Smooth muscle cell (in vitro differentiated cells): ENCODE measurements around the gene HECW1. TPM values are rescaled to one million over a fixed set of nuclear protein-coding genes. Genes with fewer than 3 reads are reported as not detected.

Source experiments
- DNase-seq: peaks from one replicate; lab custom pipeline; 2025; ENCODE audit not compliant: unreplicated experiment; lab: John Stamatoyannopoulos, UW
- H2AFZ ChIP-seq: fragments of 200-600 bp; sonication (generic); 2 replicates; pipeline ENCODE4 v1.6.0; 2016; ENCODE audit warnings: antibody characterized with exemption, low read depth, mild to moderate bottlenecking
- H3F3A ChIP-seq: fragments of 200-600 bp; sonication (generic); 2 replicates; pipeline ENCODE4 v1.6.0; 2017; ENCODE audit warnings: antibody characterized with exemption, low read depth
- H3K27ac ChIP-seq: fragments of 200-600 bp; sonication (generic); 2 replicates; pipeline ENCODE4 v1.5.1; 2016; ENCODE audit warnings: low read depth, mild to moderate bottlenecking
- H3K27me3 ChIP-seq: fragments of 200-600 bp; sonication (generic); 2 replicates; pipeline ENCODE4 v1.6.1; 2016; ENCODE audit warnings: low read depth, mild to moderate bottlenecking
- H3K36me3 ChIP-seq: fragments of 200-600 bp; sonication (generic); 2 replicates; pipeline ENCODE4 v1.5.1; 2016; ENCODE audit warnings: low read depth
- H3K4me1 ChIP-seq: fragments of 200-600 bp; sonication (generic); 2 replicates; pipeline ENCODE4 v1.5.1; 2016; ENCODE audit warnings: low read depth
- H3K4me2 ChIP-seq: fragments of 200-600 bp; sonication (generic); 2 replicates; pipeline ENCODE4 v1.6.0; 2016; ENCODE audit warnings: mild to moderate bottlenecking
- H3K4me3 ChIP-seq: fragments of 200-600 bp; sonication (generic); 2 replicates; pipeline ENCODE4 v1.5.1; 2016; ENCODE audit warnings: mild to moderate bottlenecking
- H3K79me2 ChIP-seq: fragments of 200-600 bp; sonication (generic); 2 replicates; pipeline ENCODE4 v1.6.0; 2016; ENCODE audit warnings: low read depth, mild to moderate bottlenecking
- H3K9ac ChIP-seq: fragments of 200-600 bp; sonication (generic); 2 replicates; pipeline ENCODE4 v1.6.0; 2016; ENCODE audit warnings: low read depth
- H3K9me3 ChIP-seq: fragments of 200-600 bp; sonication (generic); replicated peaks from 2 replicates; pipeline ENCODE4 v1.5.1; 2016; ENCODE audit warnings: low read depth
- H4K20me1 ChIP-seq: fragments of 200-600 bp; sonication (generic); 2 replicates; pipeline ENCODE4 v1.6.0; 2016; ENCODE audit warnings: low read depth
- WGBS: methylation state at CpG from one replicate; pipeline ENCODE4 v1.1.7; 2016; ENCODE audit warnings: low lambda C conversion rate; 5-methylcytosine and 5-hydroxymethylcytosine counted together
- polyA plus RNA-seq: library from polyadenylated mRNA; unstranded; fragments of >200 nt; fragmentation: Nextera tagmentation; extraction: Ambion mirVana; gene quantifications from 2 replicates; pipeline ENCODE4 v1.2.1, GENCODE V29; 2016
- total RNA-seq: library from RNA; depleted of rRNA; stranded (reverse); fragments of >200 nt; gene quantifications from 2 replicates; pipeline ENCODE4 v1.2.3, GENCODE V29; 2014
- TF ChIP-seq, protein P1 (sequence below): fragments of 200-600 bp; sonication (generic); IDR thresholded peaks from 2 replicates; pipeline ENCODE4 v1.5.1; 2017; ENCODE audit warnings: borderline replicate concordance, mild to moderate bottlenecking, antibody characterized with exemption; ENCODE audit not compliant: insufficient read depth, poor library complexity, severe bottlenecking

HECW1 gene
- total and polyA plus RNA-seq, 2 experiments from 2014 or later: 0.09 to 0.49 TPM

DNA sequence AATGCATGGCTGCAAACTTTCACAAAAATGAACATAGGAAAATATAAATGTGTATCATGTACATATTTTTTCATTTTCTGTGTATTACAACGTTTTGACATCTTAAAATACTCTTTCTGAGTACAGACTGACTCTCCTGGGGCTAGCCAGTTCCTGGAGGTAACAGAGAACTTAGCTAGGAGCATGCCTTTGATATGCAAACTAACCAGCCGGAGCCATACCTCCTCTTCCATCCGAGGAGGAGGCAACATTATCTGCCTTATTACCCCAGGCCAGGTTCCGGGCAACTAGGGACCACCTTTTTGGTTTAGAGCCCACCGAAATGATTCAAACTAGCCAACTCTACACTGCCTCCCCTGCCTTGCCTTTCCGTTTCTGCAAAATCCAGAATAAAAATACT lies 33.7 kb upstream of the HECW1 start:
- TF ChIP-seq, protein P1, sequence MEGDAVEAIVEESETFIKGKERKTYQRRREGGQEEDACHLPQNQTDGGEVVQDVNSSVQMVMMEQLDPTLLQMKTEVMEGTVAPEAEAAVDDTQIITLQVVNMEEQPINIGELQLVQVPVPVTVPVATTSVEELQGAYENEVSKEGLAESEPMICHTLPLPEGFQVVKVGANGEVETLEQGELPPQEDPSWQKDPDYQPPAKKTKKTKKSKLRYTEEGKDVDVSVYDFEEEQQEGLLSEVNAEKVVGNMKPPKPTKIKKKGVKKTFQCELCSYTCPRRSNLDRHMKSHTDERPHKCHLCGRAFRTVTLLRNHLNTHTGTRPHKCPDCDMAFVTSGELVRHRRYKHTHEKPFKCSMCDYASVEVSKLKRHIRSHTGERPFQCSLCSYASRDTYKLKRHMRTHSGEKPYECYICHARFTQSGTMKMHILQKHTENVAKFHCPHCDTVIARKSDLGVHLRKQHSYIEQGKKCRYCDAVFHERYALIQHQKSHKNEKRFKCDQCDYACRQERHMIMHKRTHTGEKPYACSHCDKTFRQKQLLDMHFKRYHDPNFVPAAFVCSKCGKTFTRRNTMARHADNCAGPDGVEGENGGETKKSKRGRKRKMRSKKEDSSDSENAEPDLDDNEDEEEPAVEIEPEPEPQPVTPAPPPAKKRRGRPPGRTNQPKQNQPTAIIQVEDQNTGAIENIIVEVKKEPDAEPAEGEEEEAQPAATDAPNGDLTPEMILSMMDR: no peak
- Histone ChIP-seq H3K9ac (no peak overlapping the region), H3K9me3 (no peaks in the 10 kb centered on the region), H3K27me3 (no peaks in the 10 kb centered on the region), H3K36me3 (no peaks in the 10 kb centered on the region), H3F3A (no peaks in the 10 kb centered on the region), H3K4me3 (no peak overlapping the region), H3K4me1 (peaks cover 10% of the 10 kb centered on the region), H2AFZ (no peak overlapping the region), H3K79me2 (no peaks in the 10 kb centered on the region), H3K27ac (no peak overlapping the region), H4K20me1 (no peaks in the 10 kb centered on the region), H3K4me2 (no peak overlapping the region)
- no peak for DNase-seq
- 67% methylated on average over 6 of the region's 6 CpGs for WGBS

DNA sequence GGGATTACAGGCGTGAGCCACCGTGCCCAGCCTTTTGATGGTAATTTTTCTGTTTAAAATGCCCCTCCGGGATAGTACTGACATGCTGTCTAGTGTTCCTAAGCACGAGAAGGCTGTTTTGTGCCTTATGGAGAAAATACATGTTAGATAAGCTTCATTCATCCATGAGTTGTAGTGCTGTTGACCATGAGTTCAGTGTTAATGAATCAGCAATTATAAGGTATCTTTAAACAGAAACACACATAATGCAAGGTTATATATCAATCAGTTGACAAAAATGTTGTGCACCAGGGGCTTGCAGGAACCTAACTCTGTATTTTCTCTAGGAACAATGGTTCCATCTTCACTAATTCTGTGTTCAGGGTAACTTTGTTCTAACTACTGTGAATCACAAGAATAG lies 30.8 kb upstream of the HECW1 start:
- Histone ChIP-seq H3K27ac (no peak overlapping the region), H3K79me2 (no peaks in the 10 kb centered on the region), H3K9ac (no peak overlapping the region), H2AFZ (no peak overlapping the region), H3K4me2 (no peak overlapping the region), H3K4me3 (no peak overlapping the region), H3K27me3 (no peaks in the 10 kb centered on the region), H4K20me1 (no peaks in the 10 kb centered on the region), H3F3A (no peaks in the 10 kb centered on the region), H3K4me1 (peaks cover 9% of the 10 kb centered on the region), H3K9me3 (no peaks in the 10 kb centered on the region), H3K36me3 (no peaks in the 10 kb centered on the region)
- TF ChIP-seq, protein P1: no peak
- 95% methylated on average over 4 of the region's 4 CpGs for WGBS
- DNase-seq: no peak

DNA sequence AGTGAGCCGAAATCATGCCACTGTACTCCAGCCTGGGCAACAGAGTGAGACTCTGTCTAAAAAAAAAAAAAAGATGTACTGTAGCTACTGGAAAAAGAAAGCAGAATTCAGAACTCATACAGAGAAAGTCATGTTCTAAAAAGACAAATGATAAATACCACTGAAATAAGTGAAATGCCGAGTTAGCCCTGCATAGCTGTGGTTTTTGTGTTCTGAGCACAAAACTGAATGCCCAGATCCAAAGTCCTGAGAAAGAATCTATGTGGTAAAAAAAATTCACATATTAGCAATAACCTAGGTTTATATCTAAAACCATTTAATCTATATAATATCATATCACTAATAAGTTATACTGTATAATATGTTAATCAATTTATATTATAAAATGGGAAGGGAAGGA lies 29.3 kb upstream of the HECW1 start:
- H2AFZ ChIP-seq: no peak overlapping the region
- no peak for DNase-seq
- no peak overlapping the region for H3K4me3 ChIP-seq
- no peaks in the 10 kb centered on the region for H3F3A ChIP-seq
- TF ChIP-seq, protein P1: no peak
- no peaks in the 10 kb centered on the region for H3K4me1 ChIP-seq
- H3K4me2 ChIP-seq: no peak overlapping the region
- no peaks in the 10 kb centered on the region for H3K79me2 ChIP-seq
- no peaks in the 10 kb centered on the region for H4K20me1 ChIP-seq
- no peaks in the 10 kb centered on the region for H3K27me3 ChIP-seq
- H3K9ac ChIP-seq: no peak overlapping the region
- no peak overlapping the region for H3K27ac ChIP-seq
- 72% methylated on average over 2 of the region's 2 CpGs for WGBS
- H3K9me3 ChIP-seq: no peaks in the 10 kb centered on the region
- no peaks in the 10 kb centered on the region for H3K36me3 ChIP-seq

DNA sequence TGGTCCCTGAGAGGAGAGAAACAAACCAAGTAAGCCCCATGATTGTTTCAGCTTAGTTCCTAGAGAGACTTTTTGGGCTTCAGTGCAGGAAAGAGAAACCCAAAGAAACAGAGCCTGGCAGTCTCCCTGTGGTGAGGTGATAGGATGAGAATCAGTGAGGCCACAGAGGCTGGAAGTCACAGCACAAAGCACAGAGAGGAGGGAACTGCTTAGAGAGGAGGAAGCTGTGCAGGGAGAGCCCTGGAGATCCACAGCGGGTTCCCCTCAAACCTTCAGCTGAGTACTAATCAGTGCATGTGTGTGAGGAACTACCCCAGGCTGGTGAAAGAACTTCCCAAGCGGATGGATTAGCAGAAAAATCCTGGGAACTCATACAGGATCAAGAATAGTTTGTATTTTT lies 27.4 kb upstream of the HECW1 start:
- 93% methylated on average over 2 of the region's 2 CpGs for WGBS

More for the DNA sequence above, 27.4 kb upstream of the HECW1 start:
- Histone ChIP-seq H2AFZ (no peak overlapping the region), H3K27me3 (no peaks in the 10 kb centered on the region), H3K4me2 (no peak overlapping the region), H4K20me1 (no peaks in the 10 kb centered on the region), H3K79me2 (no peaks in the 10 kb centered on the region), H3K9ac (no peak overlapping the region), H3K27ac (no peak overlapping the region), H3K4me1 (no peaks in the 10 kb centered on the region), H3F3A (no peaks in the 10 kb centered on the region), H3K36me3 (no peaks in the 10 kb centered on the region), H3K9me3 (no peaks in the 10 kb centered on the region), H3K4me3 (no peak overlapping the region)
- TF ChIP-seq, protein P1: no peak
- no peak for DNase-seq
